ENCODE data around the gene HIBADH.

Gene HIBADH

DNA sequence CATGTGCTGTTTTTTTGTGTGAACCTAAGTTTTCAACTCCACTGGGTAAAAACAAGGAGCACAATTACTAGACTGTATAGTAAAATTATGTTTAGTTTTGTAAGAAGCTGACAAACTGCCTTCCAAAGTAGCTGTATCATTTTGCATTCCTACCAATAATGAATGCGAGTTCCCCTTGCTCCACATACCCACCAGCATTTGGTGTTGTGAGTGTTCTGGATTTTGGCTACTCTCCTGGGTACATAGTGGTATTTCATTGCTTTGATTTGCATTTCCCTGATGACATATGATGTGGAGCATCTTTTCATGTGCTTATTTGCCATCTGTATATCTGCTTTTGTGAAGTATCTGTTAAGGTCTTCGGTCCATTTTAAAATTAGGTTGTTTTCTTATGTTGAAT, 178.2 kb downstream of the HIBADH start:
- Histone ChIP-seq H3K4me1 (ENCODE audit: control insufficient read depth, insufficient read depth, low read length) (no peaks in the 10 kb centered on the region), H3K27ac (ENCODE audit: extremely low read depth, low read depth, low read length) (no peak overlapping the region), H3K4me3 (ENCODE audit: low read depth, low read length) (no peak overlapping the region), H3K36me3 (ENCODE audit: control insufficient read depth in 2 of 2, insufficient read depth in 1 of 2, low read length in 2 of 2) (no peaks in the 10 kb centered on the region), H3K9me3 (ENCODE audit: control insufficient read depth, insufficient read depth, low read depth, low read length) (no peaks in the 10 kb centered on the region)
- ChIA-PET CTCF (no interaction called here), POLR2A (no interaction called here)
- no peak for TF ChIP-seq SCRT1 (tag by site-specific recombination; IDR thresholded peaks at IDR 0.05; ENCODE audit: borderline replicate concordance)
- TF ChIP-seq ZSCAN16 (tag by site-specific recombination; IDR thresholded peaks at IDR 0.05), result no peak
- TF ChIP-seq ZNF426 (tag by site-specific recombination; IDR thresholded peaks at IDR 0.05), result no peak
- TF ChIP-seq ZNF404 (tag by site-specific recombination; IDR thresholded peaks at IDR 0.05), result no peak
- no peak for TF ChIP-seq ZNF777 (tag by site-specific recombination; IDR thresholded peaks at IDR 0.05; ENCODE audit: borderline replicate concordance)
- no peak for TF ChIP-seq ZNF629 (tag by site-specific recombination; IDR thresholded peaks at IDR 0.05)
- no peak for TF ChIP-seq ZNF292 (tag by site-specific recombination; IDR thresholded peaks at IDR 0.05; ENCODE audit: borderline replicate concordance, low read depth)
- no peak for TF ChIP-seq ZNF785 (tag by site-specific recombination; IDR thresholded peaks at IDR 0.05)
- TF ChIP-seq ZNF274 (IDR thresholded peaks at IDR 0.05; ENCODE audit: low read length), result no peak
- TF ChIP-seq ZNF274 (tag by site-specific recombination; IDR thresholded peaks at IDR 0.05; ENCODE audit: borderline replicate concordance), result no peak
- no peak for TF ChIP-seq ZNF138 (tag by site-specific recombination; IDR thresholded peaks at IDR 0.05; ENCODE audit: borderline replicate concordance)
- TF ChIP-seq ZNF335 (tag by site-specific recombination; conservative IDR thresholded peaks at IDR 0.05), result no peak
- TF ChIP-seq ZNF354C (tag by site-specific recombination; IDR thresholded peaks at IDR 0.05; ENCODE audit: borderline replicate concordance, low read depth), result no peak
- TF ChIP-seq, protein P1, sequence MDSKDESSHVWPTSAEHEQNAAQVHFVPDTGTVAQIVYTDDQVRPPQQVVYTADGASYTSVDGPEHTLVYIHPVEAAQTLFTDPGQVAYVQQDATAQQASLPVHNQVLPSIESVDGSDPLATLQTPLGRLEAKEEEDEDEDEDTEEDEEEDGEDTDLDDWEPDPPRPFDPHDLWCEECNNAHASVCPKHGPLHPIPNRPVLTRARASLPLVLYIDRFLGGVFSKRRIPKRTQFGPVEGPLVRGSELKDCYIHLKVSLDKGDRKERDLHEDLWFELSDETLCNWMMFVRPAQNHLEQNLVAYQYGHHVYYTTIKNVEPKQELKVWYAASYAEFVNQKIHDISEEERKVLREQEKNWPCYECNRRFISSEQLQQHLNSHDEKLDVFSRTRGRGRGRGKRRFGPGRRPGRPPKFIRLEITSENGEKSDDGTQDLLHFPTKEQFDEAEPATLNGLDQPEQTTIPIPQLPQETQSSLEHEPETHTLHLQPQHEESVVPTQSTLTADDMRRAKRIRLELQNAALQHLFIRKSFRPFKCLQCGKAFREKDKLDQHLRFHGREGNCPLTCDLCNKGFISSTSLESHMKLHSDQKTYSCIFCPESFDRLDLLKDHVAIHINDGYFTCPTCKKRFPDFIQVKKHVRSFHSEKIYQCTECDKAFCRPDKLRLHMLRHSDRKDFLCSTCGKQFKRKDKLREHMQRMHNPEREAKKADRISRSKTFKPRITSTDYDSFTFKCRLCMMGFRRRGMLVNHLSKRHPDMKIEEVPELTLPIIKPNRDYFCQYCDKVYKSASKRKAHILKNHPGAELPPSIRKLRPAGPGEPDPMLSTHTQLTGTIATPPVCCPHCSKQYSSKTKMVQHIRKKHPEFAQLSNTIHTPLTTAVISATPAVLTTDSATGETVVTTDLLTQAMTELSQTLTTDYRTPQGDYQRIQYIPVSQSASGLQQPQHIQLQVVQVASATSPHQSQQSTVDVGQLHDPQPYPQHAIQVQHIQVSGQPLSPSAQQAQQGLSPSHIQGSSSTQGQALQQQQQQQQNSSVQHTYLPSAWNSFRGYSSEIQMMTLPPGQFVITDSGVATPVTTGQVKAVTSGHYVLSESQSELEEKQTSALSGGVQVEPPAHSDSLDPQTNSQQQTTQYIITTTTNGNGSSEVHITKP (tag by site-specific recombination; IDR thresholded peaks at IDR 0.05), result no peak

- TF ChIP-seq YY2 (tag by site-specific recombination; IDR thresholded peaks at IDR 0.05) (no peak), ZNF23 (tag by site-specific recombination; IDR thresholded peaks at IDR 0.05; ENCODE audit: borderline replicate concordance) (no peak), KLF16 (tag by site-specific recombination; IDR thresholded peaks at IDR 0.05) (no peak), SCRT1 (tag by site-specific recombination; IDR thresholded peaks at IDR 0.05; ENCODE audit: borderline replicate concordance) (no peak), RBAK (tag by site-specific recombination; IDR thresholded peaks at IDR 0.05) (no peak), ZNF202 (tag by site-specific recombination; IDR thresholded peaks at IDR 0.05; ENCODE audit: borderline replicate concordance) (no peak)
- TF ChIP-seq, protein P2, sequence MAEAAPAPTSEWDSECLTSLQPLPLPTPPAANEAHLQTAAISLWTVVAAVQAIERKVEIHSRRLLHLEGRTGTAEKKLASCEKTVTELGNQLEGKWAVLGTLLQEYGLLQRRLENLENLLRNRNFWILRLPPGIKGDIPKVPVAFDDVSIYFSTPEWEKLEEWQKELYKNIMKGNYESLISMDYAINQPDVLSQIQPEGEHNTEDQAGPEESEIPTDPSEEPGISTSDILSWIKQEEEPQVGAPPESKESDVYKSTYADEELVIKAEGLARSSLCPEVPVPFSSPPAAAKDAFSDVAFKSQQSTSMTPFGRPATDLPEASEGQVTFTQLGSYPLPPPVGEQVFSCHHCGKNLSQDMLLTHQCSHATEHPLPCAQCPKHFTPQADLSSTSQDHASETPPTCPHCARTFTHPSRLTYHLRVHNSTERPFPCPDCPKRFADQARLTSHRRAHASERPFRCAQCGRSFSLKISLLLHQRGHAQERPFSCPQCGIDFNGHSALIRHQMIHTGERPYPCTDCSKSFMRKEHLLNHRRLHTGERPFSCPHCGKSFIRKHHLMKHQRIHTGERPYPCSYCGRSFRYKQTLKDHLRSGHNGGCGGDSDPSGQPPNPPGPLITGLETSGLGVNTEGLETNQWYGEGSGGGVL (tag by site-specific recombination; IDR thresholded peaks at IDR 0.05), result no peak
- Histone ChIP-seq H3K36me3 (ENCODE audit: control insufficient read depth in 2 of 2, insufficient read depth in 1 of 2, low read length in 2 of 2) (no peaks in the 10 kb centered on the region), H3K4me3 (ENCODE audit: low read depth, low read length) (no peak overlapping the region), H3K4me1 (ENCODE audit: control insufficient read depth, insufficient read depth, low read length) (peaks cover 4% of the 10 kb centered on the region; the same call in 1 of the 2 replicates), H3K27ac (ENCODE audit: extremely low read depth, low read depth, low read length) (no peak overlapping the region), H3K9me3 (ENCODE audit: control insufficient read depth, insufficient read depth, low read depth, low read length) (no peaks in the 10 kb centered on the region)
- ChIA-PET CTCF (no interaction called here), POLR2A (no interaction called here)
Measured at GRCh38 chr7:27482219-27482618, 180.5 kb downstream of the HIBADH start.

Measured in HEK293 (cell line).